HCT116 (cell line): ENCODE data around the gene MXI1. TPM values are rescaled to one million over a fixed set of nuclear protein-coding genes. Genes with fewer than 3 reads are reported as not detected.

Experiments used
- ATAC-seq: fragments of 200-7000 bp; cut with Tn5 transposase; 2 replicates; pipeline ENCODE4 v1.9.1; 2020; ENCODE audit warnings: mild to moderate bottlenecking, moderate library complexity
- BruUV-seq: library from RNA; stranded (reverse); fragments of 400-500 nt; replicated peaks from 2 replicates; lab custom pipeline; 2021; lab: Mats Ljungman, UMichigan
- CTCF ChIA-PET: fragments of 300-600 bp; sonication (Branson Sonifier 250); formaldehyde crosslinking; loops from one replicate; lab custom pipeline; 2021; ENCODE audit warnings: antibody characterized with exemption; lab: Charles Lee
- POLR2A ChIA-PET: fragments of 300-600, 350-600 bp; sonication (Branson Sonifier 250); formaldehyde crosslinking; loops from one replicate; lab custom pipeline; 2021; ENCODE audit warnings: antibody characterized with exemption; lab: Charles Lee
- RAD21 ChIA-PET, 2 experiments: fragments of 300-600 bp; sonication (Branson Sonifier 250); formaldehyde crosslinking; loops; one replicate each; lab custom pipeline; 2023; ENCODE audit warnings: low total read pairs in 2 of 2; ENCODE audit not compliant: uncharacterized antibody in 2 of 2, unreplicated experiment in 2 of 2, low non-redundant PET in 1 of 2; lab: Charles Lee
- DNase-seq: peaks from one replicate; pipeline ENCODE4 v3.0.0-alpha.2; 2010; ENCODE audit warnings: low read depth, low spot score
- H2AFZ ChIP-seq: fragments of 200-600 bp; shearing (Covaris generic), sonication (generic); 2 replicates; pipeline ENCODE4 v1.6.1; 2017; ENCODE audit warnings: low read depth, mixed run types, mixed read lengths, antibody characterized with exemption, low read length; ENCODE audit not compliant: poor library complexity, severe bottlenecking
- H3K27ac ChIP-seq: 2 replicates; pipeline ENCODE4 v1.5.1; 2012; ENCODE audit warnings: low read depth, low read length
- H3K27me3 ChIP-seq: fragments of 200-600 bp; sonication (generic); 2 replicates; pipeline ENCODE4 v1.6.1; 2016; ENCODE audit warnings: mixed run types, low read length, mixed read lengths; ENCODE audit not compliant: insufficient read depth
- H3K36me3 ChIP-seq, 2 experiments: fragments of 200-500 bp in 1 of 2; fragments of 200-600 bp in 1 of 2; sonication (Bioruptor generic) in 1 of 2; sonication (generic) in 1 of 2; 2 replicates each; pipeline versions ENCODE4 v1.5.1 to v1.6.1; 2014 to 2016; ENCODE audit warnings: low read length in 2 of 2, inconsistent platforms in 1 of 2, mixed read lengths in 1 of 2, mixed run types in 1 of 2; ENCODE audit not compliant: insufficient read depth in 2 of 2, control insufficient read depth in 1 of 2
- H3K4me1 ChIP-seq, 2 experiments: fragments of 200-600 bp in 1 of 2; sonication (generic) in 1 of 2; 2 replicates each; pipeline versions ENCODE4 v1.5.1 to v1.6.1; 2012 to 2017; ENCODE audit warnings: low read length in 2 of 2, inconsistent platforms in 1 of 2, mild to moderate bottlenecking in 1 of 2, mixed read lengths in 1 of 2, mixed run types in 1 of 2, moderate library complexity in 1 of 2; ENCODE audit not compliant: insufficient read depth in 2 of 2, control insufficient read depth in 1 of 2
- H3K4me2 ChIP-seq: fragments of 200-600 bp; sonication (generic); 2 replicates; pipeline ENCODE4 v1.6.1; 2017; ENCODE audit warnings: mixed run types, low read length, mixed read lengths
- H3K4me3 ChIP-seq, 2 experiments: fragments of 200-600 bp in 1 of 2; sonication (generic) in 1 of 2; replicated peaks in 1 of 2; 2 replicates each; pipeline ENCODE4 v1.5.1; 2011 to 2016; ENCODE audit warnings: low read length in 2 of 2, control low read depth in 1 of 2, low read depth in 1 of 2, mild to moderate bottlenecking in 1 of 2, mixed read lengths in 1 of 2, mixed run types in 1 of 2
- H3K79me2 ChIP-seq: fragments of 200-600 bp; sonication (generic); 2 replicates; pipeline ENCODE4 v1.6.1; 2017; ENCODE audit warnings: mild to moderate bottlenecking, mixed run types, low read length, moderate library complexity, mixed read lengths; ENCODE audit not compliant: insufficient read depth
- H3K9ac ChIP-seq: fragments of 200-600 bp; sonication (generic); 2 replicates; pipeline ENCODE4 v1.6.1; 2016; ENCODE audit warnings: low read length, mixed read lengths
- H3K9me2 ChIP-seq: fragments of 200-600 bp; sonication (generic), shearing (Covaris generic); 2 replicates; pipeline ENCODE4 v1.6.1; 2017; ENCODE audit warnings: mixed run types, mild to moderate bottlenecking, moderate library complexity; ENCODE audit not compliant: insufficient read depth
- H3K9me3 ChIP-seq, 2 experiments: fragments of 200-500 bp in 1 of 2; fragments of 200-600 bp in 1 of 2; sonication (Bioruptor generic) in 1 of 2; sonication (generic) in 1 of 2; 2 replicates each; pipeline ENCODE4 v1.6.1; 2014 to 2017; ENCODE audit warnings: low read length in 2 of 2, mixed read lengths in 2 of 2, inconsistent platforms in 1 of 2, low read depth in 1 of 2, mild to moderate bottlenecking in 1 of 2, mixed run types in 1 of 2, moderate library complexity in 1 of 2; ENCODE audit not compliant: control insufficient read depth in 1 of 2, insufficient read depth in 1 of 2
- H4K20me1 ChIP-seq: fragments of 200-600 bp; sonication (generic), shearing (Covaris generic); 2 replicates; pipeline ENCODE4 v1.6.1; 2017; ENCODE audit warnings: mixed run types, mild to moderate bottlenecking, moderate library complexity; ENCODE audit not compliant: insufficient read depth
- CBX3 ChIP-seq: IDR thresholded peaks from 2 replicates; pipeline ENCODE4 v1.6.1; 2012; ENCODE audit warnings: low read depth
- CEBPB ChIP-seq: IDR thresholded peaks from 2 replicates; pipeline ENCODE4 v1.6.1; 2012; ENCODE audit warnings: low read depth
- EGR1 ChIP-seq: IDR thresholded peaks from 2 replicates; pipeline ENCODE4 v1.6.1; 2012; ENCODE audit warnings: low read depth
- EZH2phosphoT487 ChIP-seq: fragments of 200-600 bp; IDR thresholded peaks from 2 replicates; pipeline ENCODE4 v1.6.1; 2018; ENCODE audit warnings: antibody characterized with exemption, borderline replicate concordance
- POLR2AphosphoS5 ChIP-seq: IDR thresholded peaks from 2 replicates; pipeline ENCODE4 v1.6.1; 2011; ENCODE audit warnings: mild to moderate bottlenecking, low read depth, low read length, moderate library complexity
- RAD21 ChIP-seq: IDR thresholded peaks from 2 replicates; pipeline ENCODE4 v1.6.1; 2012; ENCODE audit warnings: low read depth, mild to moderate bottlenecking
- SP1 ChIP-seq: IDR thresholded peaks from 2 replicates; pipeline ENCODE4 v1.6.1; 2012; ENCODE audit warnings: low read depth
- TCF7L2 ChIP-seq: IDR thresholded peaks from 2 replicates; pipeline ENCODE4 v1.7.0; 2011; ENCODE audit warnings: borderline replicate concordance, inconsistent platforms; ENCODE audit not compliant: insufficient read depth, insufficient read length; ENCODE audit errors: extremely low read depth
- intact Hi-C: fragments of 100-400 bp; cut with micrococcal nuclease; formaldehyde crosslinking; loops from 2 replicates; pipeline ENCODE4 v1.10.0; 2022
- total RNA-seq: library from RNA; stranded (reverse); gene quantifications from one replicate; pipeline ENCODE4 v1.2.1, GENCODE V29; 2021; ENCODE audit not compliant: unreplicated experiment
- TF ChIP-seq, protein P1 (sequence below): IDR thresholded peaks from 2 replicates; pipeline ENCODE4 v1.6.1; 2011; ENCODE audit warnings: mild to moderate bottlenecking, low read length, moderate library complexity; ENCODE audit not compliant: insufficient replicate concordance; ENCODE audit errors: extremely low read depth

Gene MXI1
- total RNA-seq, 1 experiment from 2014 or later = 57.0 TPM

DNA sequence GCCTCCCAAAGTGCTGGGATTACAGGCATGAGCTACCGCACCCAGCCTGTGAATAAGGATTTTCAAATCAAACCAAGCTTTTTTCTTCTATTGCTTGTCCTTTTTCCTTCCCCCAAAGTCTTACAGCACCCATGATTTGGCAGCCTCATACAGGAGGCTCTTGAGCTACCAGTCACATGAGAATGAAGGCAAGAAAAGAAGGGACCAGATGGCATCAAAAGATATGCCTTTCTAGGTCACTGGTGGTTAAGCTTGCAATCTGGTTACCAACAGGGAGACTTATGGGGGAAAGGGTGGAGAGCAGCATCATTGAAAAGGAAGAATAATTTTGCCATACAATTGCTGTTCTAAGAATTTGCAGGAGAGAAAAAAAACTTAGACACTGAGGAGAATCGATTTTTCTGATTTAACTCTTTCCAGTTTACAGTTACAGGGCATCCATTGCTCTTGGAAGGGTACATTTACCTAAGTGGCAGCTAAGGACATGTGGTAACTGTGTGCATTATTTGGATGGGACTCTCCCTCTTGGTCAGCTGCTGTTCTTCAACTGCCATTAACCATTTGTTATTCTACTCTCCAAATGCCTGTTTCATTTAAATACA lies 67.8 kb downstream of the MXI1 start:
- BruUV-seq = no TSS peak
- no peak overlapping the region for H3K9ac ChIP-seq
- ChIA-PET CTCF (interaction anchor here (0.6 to 2.2 kb wide), 5 partner anchors 8 to 137 kb away, joined by 3 to 15 read pairs (median 3); no protein-coding TSS in a partner anchor), RAD21 (no interaction called here), POLR2A (no interaction called here)
- no peak for TF ChIP-seq EZH2phosphoT487
- TF ChIP-seq, protein P1, sequence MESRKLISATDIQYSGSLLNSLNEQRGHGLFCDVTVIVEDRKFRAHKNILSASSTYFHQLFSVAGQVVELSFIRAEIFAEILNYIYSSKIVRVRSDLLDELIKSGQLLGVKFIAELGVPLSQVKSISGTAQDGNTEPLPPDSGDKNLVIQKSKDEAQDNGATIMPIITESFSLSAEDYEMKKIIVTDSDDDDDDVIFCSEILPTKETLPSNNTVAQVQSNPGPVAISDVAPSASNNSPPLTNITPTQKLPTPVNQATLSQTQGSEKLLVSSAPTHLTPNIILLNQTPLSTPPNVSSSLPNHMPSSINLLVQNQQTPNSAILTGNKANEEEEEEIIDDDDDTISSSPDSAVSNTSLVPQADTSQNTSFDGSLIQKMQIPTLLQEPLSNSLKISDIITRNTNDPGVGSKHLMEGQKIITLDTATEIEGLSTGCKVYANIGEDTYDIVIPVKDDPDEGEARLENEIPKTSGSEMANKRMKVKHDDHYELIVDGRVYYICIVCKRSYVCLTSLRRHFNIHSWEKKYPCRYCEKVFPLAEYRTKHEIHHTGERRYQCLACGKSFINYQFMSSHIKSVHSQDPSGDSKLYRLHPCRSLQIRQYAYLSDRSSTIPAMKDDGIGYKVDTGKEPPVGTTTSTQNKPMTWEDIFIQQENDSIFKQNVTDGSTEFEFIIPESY = no peak
- ATAC-seq (no peak), DNase-seq (no peak)
- H3K4me2 ChIP-seq = no peak overlapping the region
- peaks cover 0 to 4% of the 10 kb centered on the region in 2 experiments; a peak in 1 of 4 replicates for H3K36me3 ChIP-seq
- H3K79me2 ChIP-seq = no peaks in the 10 kb centered on the region
- no peak overlapping the region for H2AFZ ChIP-seq
- H3K4me1 ChIP-seq = peaks cover 4 to 11% of the 10 kb centered on the region in 2 experiments; a peak in 2 of 4 replicates
- intact Hi-C loops = loop anchor here (5.0 kb wide), 1 partner anchor 48 kb away; no protein-coding TSS in a partner anchor
- no peaks in the 10 kb centered on the region for H3K27me3 ChIP-seq
- H4K20me1 ChIP-seq = no peaks in the 10 kb centered on the region
- no peak overlapping the region for H3K27ac ChIP-seq
- H3K4me3 ChIP-seq = no peak overlapping the region
- H3K9me3 ChIP-seq = no peaks in the 10 kb centered on the region
- no peaks in the 10 kb centered on the region for H3K9me2 ChIP-seq

DNA sequence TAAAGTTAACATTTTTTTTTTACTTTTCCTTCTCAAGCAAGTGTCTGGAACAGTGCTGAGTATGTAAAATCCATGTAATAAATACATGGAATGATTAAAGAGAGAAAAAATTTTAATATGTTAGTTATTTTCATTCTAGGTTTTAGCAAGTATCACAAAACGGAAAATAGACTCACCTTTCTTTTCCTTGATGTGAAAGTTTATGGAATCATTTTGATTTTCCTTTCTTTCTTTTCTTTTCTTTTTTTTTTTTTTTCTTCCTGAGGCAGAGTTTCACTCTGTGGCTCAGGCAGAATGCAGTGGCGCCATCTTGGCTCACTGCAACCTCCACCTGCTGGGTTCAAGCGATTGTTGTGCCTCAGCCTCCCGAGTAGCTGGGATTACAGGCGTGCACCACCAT lies 69.2 kb downstream of the MXI1 start:
- ChIA-PET POLR2A (no interaction called here), RAD21 (no interaction called here), CTCF (no interaction called here)
- no peak overlapping the region for H3K9ac ChIP-seq
- H3K27ac ChIP-seq = no peak overlapping the region
- no peaks in the 10 kb centered on the region for H3K79me2 ChIP-seq
- no peaks in the 10 kb centered on the region for H3K9me2 ChIP-seq
- TF ChIP-seq POLR2AphosphoS5 (no peak), EGR1 (no peak), TCF7L2 (no peak), SP1 (no peak), CBX3 (no peak), CEBPB (no peak), RAD21 (no peak)
- TF ChIP-seq, protein P1 = no peak
- no peaks in the 10 kb centered on the region for H3K9me3 ChIP-seq
- no peak overlapping the region for H2AFZ ChIP-seq
- intact Hi-C loops = loop anchor here (5.0 kb wide), 1 partner anchor 49 kb away; no protein-coding TSS in a partner anchor
- H3K4me1 ChIP-seq = peaks cover 4 to 11% of the 10 kb centered on the region in 2 experiments; a peak in 2 of 4 replicates
- BruUV-seq = no TSS peak
- H3K4me3 ChIP-seq = no peak overlapping the region
- H4K20me1 ChIP-seq = no peaks in the 10 kb centered on the region
- peaks cover 0 to 4% of the 10 kb centered on the region in 2 experiments; a peak in 1 of 4 replicates for H3K36me3 ChIP-seq
- H3K4me2 ChIP-seq = no peak overlapping the region
- ATAC-seq (no peak), DNase-seq (no peak)
- no peaks in the 10 kb centered on the region for H3K27me3 ChIP-seq
